MCF 10A (cell line): ENCODE results near the gene TRIM29. TPM values are rescaled to one million over a fixed set of nuclear protein-coding genes. Genes with fewer than 3 reads are reported as not detected.

Experiments
- BruUV-seq: library from RNA; stranded (reverse); fragments of 400-500 nt; replicated peaks from 2 replicates; lab custom pipeline; 2021; lab: Mats Ljungman, UMichigan
- CTCF ChIA-PET: fragments of 300-600 bp; sonication (Branson Sonifier 250); formaldehyde crosslinking; extraction: SDS; loops from one replicate; lab custom pipeline; 2021; ENCODE audit warnings: antibody characterized with exemption, inconsistent platforms; lab: Yijun Ruan, JAX
- POLR2A ChIA-PET: fragments of 300-600, 350-650 bp; sonication (Branson Sonifier 250); formaldehyde crosslinking; extraction: SDS; loops from one replicate; lab custom pipeline; 2020; ENCODE audit warnings: antibody characterized with exemption, inconsistent platforms; lab: Yijun Ruan, JAX
- DNase-seq: peaks from one replicate; pipeline ENCODE4 v3.0.0-alpha.2; 2018; ENCODE audit not compliant: unreplicated experiment
- H3K27ac Mint-ChIP-seq: one replicate; pipeline ENCODE4 v1.8.0; 2022; ENCODE audit warnings: mild to moderate bottlenecking, low read depth, mixed read lengths; ENCODE audit not compliant: unreplicated experiment
- H3K27me3 Mint-ChIP-seq: one replicate; pipeline ENCODE4 v1.8.0; 2022; ENCODE audit warnings: mixed read lengths; ENCODE audit not compliant: insufficient read depth, unreplicated experiment
- H3K36me3 Mint-ChIP-seq: one replicate; pipeline ENCODE4 v1.8.0; 2022; ENCODE audit warnings: mild to moderate bottlenecking, moderate library complexity, mixed read lengths; ENCODE audit not compliant: insufficient read depth, unreplicated experiment
- H3K4me1 Mint-ChIP-seq: one replicate; pipeline ENCODE4 v1.8.0; 2022; ENCODE audit warnings: mixed read lengths; ENCODE audit not compliant: insufficient read depth, unreplicated experiment
- H3K4me3 Mint-ChIP-seq: one replicate; pipeline ENCODE4 v1.8.0; 2022; ENCODE audit warnings: mild to moderate bottlenecking, moderate library complexity, mixed read lengths; ENCODE audit not compliant: unreplicated experiment
- H3K9me3 Mint-ChIP-seq: one replicate; pipeline ENCODE4 v1.8.0; 2022; ENCODE audit warnings: mixed read lengths; ENCODE audit not compliant: unreplicated experiment
- intact Hi-C: fragments of 100-400 bp; cut with micrococcal nuclease; formaldehyde crosslinking; loops from 2 replicates; pipeline ENCODE4 v1.14.1; 2022
- total RNA-seq: library from RNA; stranded (reverse); gene quantifications from 2 replicates; pipeline ENCODE4 v1.2.3, GENCODE V29; 2022
- TF ChIP-seq, protein P1 (sequence below): fragments of 200-600 bp; IDR thresholded peaks from one replicate; pipeline ENCODE4 v1.8.0; 2022; ENCODE audit warnings: antibody characterized with exemption, mild to moderate bottlenecking; ENCODE audit not compliant: unreplicated experiment

Gene TRIM29
- total RNA-seq, 1 experiment from 2014 or later = 93.4 TPM

DNA sequence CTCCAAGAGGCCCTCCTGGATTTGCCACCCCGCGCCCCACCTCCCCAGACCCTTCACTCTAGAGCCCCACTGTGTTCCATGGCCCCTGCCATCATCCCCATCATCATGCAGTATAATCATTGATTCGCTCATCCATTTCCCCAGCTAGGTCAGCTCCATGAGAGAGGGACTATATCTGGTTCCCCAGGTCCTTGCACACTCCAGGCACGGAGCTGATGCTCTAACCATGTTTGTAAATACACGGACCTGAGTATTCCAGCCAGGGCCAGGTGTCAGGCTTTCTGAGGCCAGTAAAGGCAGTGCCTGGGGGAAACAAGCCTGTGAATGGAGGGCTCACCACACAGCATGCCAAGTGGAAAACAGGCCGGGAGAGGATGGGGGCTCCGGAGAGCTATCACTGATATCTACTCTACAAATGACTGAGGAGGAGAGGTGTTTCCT, 45.8 kb upstream of the TRIM29 start:
- no peaks in the 10 kb centered on the region for H3K36me3 Mint-ChIP-seq
- H3K4me3 Mint-ChIP-seq = no peak overlapping the region
- peaks cover 16% of the 10 kb centered on the region for H3K4me1 Mint-ChIP-seq
- no peaks in the 10 kb centered on the region for H3K27me3 Mint-ChIP-seq
- intact Hi-C loops = no loop called here
- ChIA-PET POLR2A (no interaction called here), CTCF (interaction anchor here (0.6 to 1.0 kb wide), 4 partner anchors 35 to 522 kb away, joined by 3 read pairs; no protein-coding TSS in a partner anchor)
- no peak overlapping the region for H3K27ac Mint-ChIP-seq
- no peaks in the 10 kb centered on the region for H3K9me3 Mint-ChIP-seq
- no peak for DNase-seq
- BruUV-seq = no TSS peak
- TF ChIP-seq, protein P1, sequence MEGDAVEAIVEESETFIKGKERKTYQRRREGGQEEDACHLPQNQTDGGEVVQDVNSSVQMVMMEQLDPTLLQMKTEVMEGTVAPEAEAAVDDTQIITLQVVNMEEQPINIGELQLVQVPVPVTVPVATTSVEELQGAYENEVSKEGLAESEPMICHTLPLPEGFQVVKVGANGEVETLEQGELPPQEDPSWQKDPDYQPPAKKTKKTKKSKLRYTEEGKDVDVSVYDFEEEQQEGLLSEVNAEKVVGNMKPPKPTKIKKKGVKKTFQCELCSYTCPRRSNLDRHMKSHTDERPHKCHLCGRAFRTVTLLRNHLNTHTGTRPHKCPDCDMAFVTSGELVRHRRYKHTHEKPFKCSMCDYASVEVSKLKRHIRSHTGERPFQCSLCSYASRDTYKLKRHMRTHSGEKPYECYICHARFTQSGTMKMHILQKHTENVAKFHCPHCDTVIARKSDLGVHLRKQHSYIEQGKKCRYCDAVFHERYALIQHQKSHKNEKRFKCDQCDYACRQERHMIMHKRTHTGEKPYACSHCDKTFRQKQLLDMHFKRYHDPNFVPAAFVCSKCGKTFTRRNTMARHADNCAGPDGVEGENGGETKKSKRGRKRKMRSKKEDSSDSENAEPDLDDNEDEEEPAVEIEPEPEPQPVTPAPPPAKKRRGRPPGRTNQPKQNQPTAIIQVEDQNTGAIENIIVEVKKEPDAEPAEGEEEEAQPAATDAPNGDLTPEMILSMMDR = no peak

DNA sequence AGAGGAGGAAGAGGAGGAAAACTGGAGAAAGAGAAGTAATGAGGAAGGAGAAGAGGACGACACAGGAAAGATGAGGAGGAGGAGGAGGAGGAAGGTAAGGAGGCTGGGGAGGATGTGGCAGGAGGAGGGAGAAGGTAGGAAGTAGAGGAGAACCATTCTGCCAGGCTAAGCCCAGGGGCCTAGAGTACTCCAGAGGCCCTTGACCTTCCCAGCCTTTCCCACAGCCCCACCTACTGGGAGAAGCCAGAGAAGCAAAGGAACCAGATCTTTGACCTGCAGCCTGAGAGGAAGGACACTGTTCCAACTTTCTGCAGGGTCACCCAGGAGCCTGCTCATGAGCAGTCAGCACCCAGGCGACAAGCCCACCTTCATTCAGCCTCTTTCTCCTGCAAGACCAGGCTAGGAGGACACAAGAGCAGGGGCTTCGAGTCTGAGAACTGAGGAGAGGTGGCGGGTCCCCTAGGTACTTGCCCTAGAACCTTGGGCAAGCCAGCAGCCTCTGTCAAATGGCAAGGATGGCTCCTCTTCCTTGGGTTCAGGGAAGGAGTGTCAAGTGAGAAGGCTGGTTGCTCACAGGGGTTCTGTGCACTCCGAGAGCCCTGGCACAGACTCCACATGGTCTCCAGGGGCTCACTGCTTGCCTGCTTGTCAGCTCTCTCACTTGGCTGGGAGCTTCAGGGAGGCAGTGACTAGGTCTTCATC, 45.0 kb upstream of the TRIM29 start:
- no peak overlapping the region for H3K4me3 Mint-ChIP-seq
- CTCF ChIA-PET = interaction anchor here (0.7 to 1.0 kb wide), 3 partner anchors 13 to 521 kb away, joined by 3 to 5 read pairs (median 3); no protein-coding TSS in a partner anchor
- peaks cover 16% of the 10 kb centered on the region for H3K4me1 Mint-ChIP-seq
- no peak overlapping the region for H3K27ac Mint-ChIP-seq
- no TSS peak for BruUV-seq
- intact Hi-C loops = no loop called here
- no peaks in the 10 kb centered on the region for H3K9me3 Mint-ChIP-seq
- no peaks in the 10 kb centered on the region for H3K27me3 Mint-ChIP-seq
- TF ChIP-seq, protein P1 = peak; percentile 40
- H3K36me3 Mint-ChIP-seq = no peaks in the 10 kb centered on the region
- POLR2A ChIA-PET = no interaction called here
- peak; percentile 64 for DNase-seq

DNA sequence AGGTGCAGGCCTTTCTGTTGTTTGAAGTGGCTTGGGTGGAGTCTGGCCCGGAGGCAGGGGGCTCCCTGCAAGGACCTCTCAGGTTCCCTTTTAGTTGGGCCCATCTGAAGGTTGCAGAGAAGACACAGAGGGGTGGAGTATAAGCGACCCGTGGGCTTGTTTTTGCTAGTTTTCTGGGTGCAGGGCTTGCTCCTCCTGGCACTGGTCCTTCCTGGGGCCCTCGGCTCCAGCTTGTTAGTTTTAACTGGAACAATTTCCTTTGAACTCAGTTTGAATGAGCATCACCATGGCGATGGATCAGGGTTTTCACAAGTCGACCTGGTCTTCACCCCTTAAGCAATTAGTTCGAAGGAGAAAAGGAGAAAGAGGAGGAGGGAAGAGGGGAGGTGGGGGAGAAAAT, 44.5 kb upstream of the TRIM29 start:
- Mint-ChIP-seq H3K4me1 (peaks cover 16% of the 10 kb centered on the region), H3K36me3 (no peaks in the 10 kb centered on the region), H3K4me3 (no peak overlapping the region), H3K27ac (no peak overlapping the region), H3K9me3 (no peaks in the 10 kb centered on the region), H3K27me3 (no peaks in the 10 kb centered on the region)
- TF ChIP-seq, protein P1 = no peak
- CTCF ChIA-PET = interaction anchor here (0.7 to 1.1 kb wide), 3 partner anchors 12 to 65 kb away, joined by 3 to 5 read pairs (median 3); no protein-coding TSS in a partner anchor
- BruUV-seq = no TSS peak
- intact Hi-C loops = no loop called here
- DNase-seq = no peak
- POLR2A ChIA-PET = no interaction called here

DNA sequence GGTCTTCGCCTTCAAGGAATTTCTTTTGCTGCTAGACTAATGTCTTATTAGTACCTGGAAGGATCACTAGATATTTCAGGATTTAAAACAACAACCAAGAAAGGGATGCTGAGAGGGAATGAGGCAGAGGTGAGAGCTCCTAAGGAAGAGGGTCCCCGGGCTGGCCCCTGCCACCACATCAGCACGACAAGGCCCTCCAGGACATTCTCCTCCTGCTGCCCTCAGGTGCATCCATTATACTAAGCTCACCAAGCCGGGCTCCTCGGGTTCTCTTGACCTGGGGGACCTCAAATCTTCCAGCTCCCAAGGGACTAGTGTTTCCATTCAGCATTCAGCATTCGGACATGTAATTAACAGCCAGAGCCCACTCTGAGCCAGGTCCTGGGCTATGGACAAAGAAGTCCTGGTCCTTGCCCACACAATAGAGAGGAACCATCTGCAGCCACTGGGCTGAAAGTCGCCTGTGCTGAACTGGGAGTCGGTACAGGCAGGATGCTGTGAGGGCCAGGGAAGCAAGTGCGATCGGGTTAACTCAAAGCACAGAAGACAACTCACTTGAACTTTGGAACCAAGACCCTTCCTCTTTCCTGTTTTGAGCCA, 43.6 kb upstream of the TRIM29 start:
- CTCF ChIA-PET = interaction anchor here (0.6 to 1.4 kb wide), 7 partner anchors 12 to 66 kb away, joined by 3 to 7 read pairs (median 4); no protein-coding TSS in a partner anchor
- intact Hi-C loops = no loop called here
- H3K9me3 Mint-ChIP-seq = no peaks in the 10 kb centered on the region
- H3K4me1 Mint-ChIP-seq = peaks cover 8% of the 10 kb centered on the region
- TF ChIP-seq, protein P1 = no peak
- no TSS peak for BruUV-seq
- no peak overlapping the region for H3K27ac Mint-ChIP-seq
- no peak overlapping the region for H3K4me3 Mint-ChIP-seq
- peaks cover 8% of the 10 kb centered on the region for H3K27me3 Mint-ChIP-seq
- no peaks in the 10 kb centered on the region for H3K36me3 Mint-ChIP-seq
- no peak for DNase-seq
- POLR2A ChIA-PET = interaction anchor here (0.9 kb wide), 1 partner anchor 27 kb away, joined by 3 read pairs; no protein-coding TSS in a partner anchor
